HG02840 (cell line): ENCODE measurements around the gene CADM3.

Source experiments
- ATAC-seq: cut with Tn5 transposase; IDR thresholded peaks from one replicate; pipeline ENCODE4 v1.9.1; 2021; ENCODE audit warnings: mild to moderate bottlenecking, moderate library complexity, moderate number of reproducible peaks; ENCODE audit not compliant: unreplicated experiment, low FRiP score

Gene CADM3, protein sequence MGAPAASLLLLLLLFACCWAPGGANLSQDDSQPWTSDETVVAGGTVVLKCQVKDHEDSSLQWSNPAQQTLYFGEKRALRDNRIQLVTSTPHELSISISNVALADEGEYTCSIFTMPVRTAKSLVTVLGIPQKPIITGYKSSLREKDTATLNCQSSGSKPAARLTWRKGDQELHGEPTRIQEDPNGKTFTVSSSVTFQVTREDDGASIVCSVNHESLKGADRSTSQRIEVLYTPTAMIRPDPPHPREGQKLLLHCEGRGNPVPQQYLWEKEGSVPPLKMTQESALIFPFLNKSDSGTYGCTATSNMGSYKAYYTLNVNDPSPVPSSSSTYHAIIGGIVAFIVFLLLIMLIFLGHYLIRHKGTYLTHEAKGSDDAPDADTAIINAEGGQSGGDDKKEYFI

DNA sequence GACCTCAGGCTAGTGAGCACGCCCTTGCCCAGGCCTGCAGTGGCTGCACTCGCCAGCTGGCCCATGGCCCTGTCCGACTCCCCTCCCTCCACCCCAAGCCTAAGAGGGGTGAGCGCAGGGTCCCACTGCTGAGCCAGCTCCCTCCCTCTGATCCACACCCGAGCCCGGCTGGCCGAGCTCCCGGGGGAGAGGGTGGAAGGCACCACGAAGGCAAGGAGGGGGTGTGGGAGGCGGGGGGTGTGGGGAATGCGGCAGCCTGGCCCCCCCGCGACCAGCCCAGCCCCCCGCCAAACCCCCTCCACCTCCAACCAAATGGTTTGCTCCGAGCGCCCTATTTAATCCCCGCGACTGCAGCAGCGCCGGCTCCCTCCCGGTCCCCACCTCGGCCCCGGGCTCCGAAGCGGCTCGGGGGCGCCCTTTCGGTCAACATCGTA is at the start of gene CADM3:
TSS of gene CADM3 (plus strand) at position 362 of the 434 bp plus-strand sequence. CDS start 151 bp downstream, outside the sequence.
- no peak for ATAC-seq

DNA sequence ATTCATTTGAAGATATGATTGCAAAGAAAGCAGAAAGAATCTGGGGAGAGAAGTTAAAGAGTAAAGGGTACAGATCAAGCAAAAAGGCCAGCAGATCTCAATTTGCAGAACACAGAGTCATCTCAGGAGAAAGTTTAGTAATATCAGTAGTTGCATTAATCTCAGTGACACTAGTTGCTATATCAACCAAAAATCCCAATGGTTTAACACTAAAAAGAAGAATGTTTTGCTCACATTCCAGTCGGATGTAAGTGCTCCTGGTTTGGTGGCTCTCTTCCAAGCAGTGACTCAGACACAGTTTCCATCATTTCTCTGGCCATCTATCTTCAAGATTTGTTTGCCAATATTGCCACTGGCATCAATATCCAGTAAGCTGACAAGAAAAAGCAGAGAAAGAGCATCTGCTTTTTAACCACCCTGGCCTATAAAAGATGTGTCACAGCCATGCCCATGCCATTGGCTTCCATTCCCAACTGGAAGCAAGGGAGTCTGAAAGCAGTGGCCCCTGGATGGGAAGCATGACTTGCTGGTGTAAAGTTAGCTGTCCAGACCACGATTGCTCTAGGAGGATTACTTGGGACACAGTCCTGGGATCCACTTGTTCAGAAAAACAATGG is 49.3 kb upstream of the CADM3 start:
- peak; percentile 75 for ATAC-seq

DNA sequence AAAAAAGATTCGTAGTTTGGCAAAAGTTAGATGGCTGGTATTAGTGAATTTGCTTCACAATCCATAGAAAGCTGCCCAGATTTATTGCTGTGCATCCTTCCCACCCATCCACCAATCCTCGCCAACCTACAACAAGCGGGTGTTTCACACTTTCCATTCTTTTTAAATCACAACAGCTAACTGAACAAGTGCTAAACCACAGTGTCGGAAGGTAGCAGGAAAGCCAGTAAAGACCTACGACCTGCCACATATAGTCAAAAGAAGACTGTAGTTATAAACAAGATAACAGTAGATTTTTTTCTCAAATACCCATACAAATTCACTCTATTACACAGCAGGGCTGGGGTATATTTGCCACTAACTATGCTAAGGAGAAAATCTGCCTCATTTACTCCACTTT is 47.8 kb upstream of the CADM3 start:
- ATAC-seq = no peak

DNA sequence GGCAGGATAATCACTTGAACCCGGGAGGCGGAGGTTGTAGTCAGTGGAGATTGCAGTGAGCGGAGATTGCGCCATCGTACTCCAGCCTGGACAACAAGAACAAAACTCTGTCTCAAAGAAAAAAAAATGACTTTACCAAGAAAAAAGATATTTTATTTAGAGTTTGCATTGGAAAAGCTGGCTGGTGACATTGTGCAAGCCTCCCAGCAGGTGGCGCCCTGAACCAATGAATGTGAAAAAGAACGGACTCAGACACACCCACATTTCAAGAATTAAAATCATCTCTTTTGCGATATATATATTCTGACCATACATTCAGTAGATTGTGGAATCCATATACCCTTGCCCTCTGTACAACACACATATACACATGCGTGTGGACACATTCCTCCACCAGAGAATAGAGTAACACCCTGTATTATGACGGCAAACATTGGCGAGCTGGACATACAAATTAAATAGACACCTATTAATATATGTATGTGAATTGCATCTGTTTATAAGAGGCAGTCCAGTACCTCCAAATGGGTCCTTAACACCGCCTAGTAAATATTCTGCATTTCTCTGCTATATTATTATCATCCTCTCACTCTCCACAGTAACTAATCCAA is 39.0 kb upstream of the CADM3 start:
- no peak for ATAC-seq

DNA sequence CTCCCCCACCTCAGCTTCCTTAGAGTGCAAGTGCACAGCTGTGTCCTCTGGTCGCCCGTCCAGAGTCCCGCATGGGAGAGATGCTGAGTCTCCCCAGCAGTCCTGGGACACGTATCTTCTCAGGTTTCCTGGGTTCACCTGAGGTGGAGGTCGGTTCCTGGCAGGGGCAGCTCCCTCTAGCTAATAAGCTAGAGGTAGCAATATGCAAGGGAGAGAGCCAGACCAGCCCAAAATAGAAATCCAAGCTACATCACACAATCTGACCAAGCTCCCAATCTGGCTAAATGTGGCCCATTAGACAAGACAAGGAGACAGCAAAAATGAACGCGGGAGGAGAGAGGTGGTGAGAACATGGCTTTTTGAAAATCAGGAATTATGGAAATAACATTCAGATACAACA is 30.9 kb upstream of the CADM3 start:
- ATAC-seq = no peak

DNA sequence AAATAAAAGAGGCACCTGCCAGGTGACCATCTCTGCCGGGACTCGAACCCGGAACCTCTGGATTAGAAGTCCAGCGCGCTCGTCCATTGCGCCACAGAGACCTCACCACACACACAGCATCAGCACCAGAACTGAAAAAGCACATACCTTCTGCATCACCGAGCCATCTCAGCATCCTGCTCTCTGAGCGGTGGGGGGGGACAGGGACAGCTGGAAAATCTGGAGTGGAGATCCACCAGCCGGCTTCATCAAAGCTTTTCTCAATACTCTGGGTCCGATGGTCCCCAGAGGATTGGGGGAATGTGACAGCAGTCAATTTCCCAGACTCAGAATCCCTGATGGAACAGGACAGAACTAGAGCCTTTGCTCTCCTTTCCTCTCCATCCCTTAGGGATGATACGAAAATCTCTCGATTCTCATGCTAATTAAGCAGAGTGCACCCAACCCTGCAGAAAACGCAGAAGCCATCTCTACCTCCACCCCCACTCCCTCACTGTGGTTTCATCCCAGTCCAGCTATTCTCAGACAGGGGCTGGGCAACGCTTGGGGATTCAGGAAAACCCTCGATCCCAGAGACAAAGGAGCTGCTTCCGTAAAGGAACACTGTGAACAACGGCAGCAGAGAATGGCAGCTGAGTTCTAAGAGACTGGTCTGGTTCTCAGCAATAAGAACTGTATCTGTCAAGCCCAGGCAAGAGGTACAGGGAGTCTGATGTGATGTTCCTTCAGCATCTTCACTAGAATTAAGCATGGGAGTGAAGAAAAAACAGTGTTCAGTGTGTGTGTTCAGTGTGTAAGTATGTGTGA is 29.6 kb upstream of the CADM3 start:
- ATAC-seq = no peak

DNA sequence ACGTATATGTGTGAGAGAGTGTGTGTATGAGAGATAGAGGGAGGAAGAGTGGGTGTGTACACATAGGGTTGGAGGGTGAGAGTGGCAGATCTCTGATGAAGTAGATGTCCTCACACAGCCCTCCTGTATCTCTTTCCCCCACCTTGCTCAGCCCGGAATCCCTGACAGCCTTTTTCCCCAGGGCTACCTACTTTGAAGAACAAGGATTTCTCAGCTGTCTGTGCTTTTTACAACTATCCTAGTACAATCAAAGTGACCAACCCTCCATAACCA is 29.1 kb upstream of the CADM3 start:
- no peak for ATAC-seq

DNA sequence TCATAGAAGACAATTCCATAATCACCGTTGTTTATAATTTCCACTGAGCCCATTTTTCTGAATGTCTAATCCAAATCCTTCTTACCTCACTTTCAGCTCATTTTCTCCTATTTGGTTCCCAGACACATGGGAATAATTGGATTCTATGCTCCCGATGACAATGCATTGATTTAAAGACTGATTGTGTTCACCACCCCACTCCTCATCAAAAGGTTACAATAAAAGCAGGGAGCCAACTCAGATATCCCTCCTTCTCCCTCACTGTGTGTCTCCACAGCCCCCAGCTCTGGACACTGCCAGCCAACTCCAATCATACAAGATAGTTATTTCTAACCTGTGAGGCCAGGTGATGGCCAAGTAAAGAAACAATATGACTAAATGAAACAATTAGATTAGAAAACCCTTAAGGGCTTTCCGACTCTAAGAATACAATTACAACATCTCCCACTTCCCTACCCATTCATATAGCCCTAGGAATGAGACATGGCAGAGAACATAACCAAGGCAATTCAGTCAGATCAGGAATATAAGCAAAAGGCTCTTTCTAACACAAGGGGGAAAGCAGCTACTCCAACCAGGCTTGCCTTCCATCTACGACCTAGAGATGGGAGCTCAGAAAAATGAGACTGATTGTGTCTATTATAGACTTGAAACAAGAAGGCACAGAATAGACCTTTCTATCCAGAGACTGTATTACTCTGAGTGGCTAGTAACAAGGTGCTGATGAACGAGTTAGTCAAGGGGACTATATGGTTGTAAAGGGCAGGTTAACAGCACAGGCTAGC is 28.5 kb upstream of the CADM3 start:
- no peak for ATAC-seq

DNA sequence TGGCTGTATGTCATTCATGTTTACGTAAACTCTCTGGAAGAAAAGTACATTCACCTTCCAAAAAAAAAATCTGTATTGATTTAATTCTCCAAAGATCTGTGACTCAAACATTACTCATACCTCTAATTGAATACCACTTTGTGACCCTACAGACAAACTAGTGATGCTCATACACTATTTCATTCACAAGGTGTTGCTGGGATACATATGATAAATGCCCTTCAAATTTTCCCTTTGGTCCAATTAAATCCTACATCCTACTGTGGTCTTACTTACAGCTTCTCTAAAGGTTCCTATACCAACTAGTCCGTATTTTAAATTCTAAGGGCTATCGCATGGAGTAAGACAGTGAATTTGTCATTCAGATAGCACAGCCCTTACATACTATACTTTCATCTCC is 26.8 kb upstream of the CADM3 start:
- ATAC-seq = no peak

DNA sequence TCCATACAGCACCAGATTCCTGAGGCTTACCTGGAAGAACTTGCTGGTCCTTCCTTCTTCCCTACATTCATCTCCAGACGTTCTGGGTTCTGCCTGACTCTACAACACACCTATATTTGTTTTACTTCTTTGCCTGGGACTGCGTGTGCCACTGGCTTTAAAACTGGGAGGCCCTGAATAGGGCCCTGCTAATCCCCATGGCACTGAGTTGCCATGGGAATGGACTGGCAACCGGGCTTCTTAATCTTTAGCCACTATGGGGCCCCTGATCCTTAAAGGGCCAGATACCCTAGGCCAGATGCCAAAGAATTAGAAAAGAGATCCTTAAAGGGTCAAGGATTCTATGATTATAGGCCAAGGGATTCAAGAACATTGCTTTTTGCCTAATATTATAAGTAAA is 24.4 kb upstream of the CADM3 start:
- ATAC-seq = no peak

DNA sequence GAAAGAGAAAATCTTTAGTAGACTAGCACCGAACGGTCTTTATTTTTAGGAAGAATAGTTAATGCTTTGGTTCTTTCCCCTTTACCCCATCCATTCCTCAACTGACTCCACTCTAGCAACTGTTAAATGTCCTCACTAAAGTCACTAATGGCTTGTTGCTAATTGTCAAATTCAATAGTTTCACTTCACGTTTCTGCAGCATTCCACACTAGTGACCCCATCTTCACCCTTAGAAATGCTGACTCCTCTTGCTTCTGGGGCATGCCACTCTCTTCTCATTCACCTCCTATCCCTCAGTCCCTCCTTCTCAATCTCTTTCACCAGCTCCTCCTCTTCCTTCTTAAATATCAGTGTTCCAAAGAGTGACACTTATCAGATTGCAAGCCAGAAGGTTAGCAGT is 19.4 kb upstream of the CADM3 start:
- ATAC-seq = no peak

DNA sequence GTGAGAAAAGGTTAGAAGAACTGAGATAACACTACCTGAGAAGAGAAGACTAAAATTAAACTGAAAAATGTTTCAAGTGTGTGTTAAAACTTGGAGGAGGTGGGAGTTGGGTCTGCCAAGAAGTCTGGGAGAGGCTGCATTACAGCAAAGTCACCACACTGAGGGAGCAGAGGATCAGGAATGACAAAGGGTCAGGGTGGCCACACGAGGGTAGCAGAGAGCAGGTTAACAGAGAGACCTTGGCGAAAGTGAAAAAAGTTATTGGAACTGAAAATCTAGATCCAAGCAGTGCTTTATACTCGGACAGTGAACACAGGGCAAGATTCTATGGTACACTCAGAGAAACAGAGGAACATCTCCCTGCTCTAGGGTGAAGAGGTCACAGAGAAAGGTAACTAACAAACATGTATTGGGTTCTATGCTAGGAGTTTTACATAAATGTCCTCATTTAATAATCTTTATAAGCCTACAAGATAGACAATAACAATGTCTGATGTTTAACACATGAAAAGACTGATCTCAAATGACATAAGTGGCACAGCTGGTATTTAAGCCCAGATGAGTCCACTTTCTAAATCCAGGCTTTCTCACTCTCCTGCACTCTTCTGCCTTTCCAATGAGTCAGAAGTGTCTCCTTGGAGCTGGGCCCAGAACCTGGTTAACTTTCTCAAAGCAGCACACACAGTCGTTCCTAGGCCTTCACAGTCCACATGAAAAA is 10.3 kb upstream of the CADM3 start:
- peak; percentile 93 for ATAC-seq

DNA sequence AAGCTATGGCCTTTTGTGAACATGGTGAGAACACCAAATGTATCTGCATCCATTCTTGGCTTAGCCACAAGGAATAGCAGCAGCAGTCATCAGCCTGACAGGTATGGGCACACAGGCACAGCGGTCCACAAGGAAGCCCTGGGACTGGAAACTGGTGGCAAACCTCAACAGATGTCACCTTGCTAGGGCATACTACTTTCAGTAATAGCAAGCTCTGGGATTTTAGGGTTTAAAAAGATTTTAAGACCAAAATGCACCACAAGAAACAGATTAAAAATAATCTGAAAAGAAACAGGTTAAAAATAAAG is 9.7 kb upstream of the CADM3 start:
- ATAC-seq = no peak

DNA sequence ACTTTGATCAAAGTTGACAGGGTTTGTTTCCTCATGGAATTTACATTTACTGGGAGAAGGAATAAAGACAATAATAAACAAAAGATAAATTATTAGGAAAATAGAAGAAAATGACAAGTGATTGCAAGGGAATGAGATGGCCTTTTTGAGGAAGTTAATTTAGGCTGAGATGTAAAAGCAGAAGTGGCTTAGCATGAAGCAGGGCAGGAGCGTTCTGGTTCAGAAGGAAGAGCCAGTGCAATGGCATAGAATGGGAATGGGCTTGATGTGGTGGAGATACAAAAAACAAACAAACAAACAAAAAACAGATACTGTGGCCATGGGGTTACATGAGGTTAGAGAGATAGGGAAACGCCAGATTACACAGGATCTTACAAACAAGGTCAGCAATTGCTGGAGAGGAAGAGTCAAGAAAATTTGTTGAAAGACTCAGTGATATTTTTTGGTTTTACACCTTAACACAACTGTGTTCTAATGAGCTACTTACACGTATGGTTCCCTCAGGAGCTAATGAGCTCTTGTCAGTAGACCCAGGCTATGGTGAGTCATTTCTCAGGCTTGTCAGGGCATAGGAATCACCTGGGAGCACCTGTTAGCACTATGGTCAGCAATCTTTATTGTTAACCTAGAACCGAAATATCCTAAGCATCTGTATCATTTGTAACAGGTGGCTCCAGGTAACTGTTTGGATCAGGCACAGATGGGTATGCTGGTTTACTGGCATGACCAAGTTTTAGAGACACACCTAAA is 8.7 kb upstream of the CADM3 start:
- no peak for ATAC-seq

DNA sequence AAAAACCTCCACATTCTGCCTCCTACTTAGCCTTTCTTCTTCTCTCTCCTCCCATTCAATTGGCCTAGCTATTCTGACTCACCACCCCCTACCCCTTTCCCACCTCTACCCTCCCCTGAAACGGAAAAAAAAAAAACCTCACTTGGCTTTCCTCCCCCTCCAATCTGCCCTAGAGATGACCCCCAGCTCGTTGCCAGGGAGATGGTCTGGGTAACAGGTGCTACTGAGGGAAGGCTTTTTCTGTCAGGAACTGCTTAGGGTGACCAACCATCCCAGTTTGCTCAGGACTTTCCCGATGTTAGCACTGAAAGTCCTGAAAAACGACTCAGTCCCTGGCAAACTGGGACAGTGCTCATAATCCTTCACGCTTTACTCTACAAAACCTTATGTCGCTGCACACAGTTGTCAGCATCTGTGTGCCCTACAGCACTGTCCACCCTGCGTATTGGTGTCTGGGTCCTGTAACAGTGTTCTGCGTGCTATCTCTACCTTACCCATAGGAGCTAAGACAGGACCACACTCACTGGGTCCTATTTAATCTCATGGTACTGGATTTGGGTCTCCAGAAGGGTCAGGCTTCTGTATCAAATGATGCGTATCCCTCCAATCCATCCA is 7.7 kb upstream of the CADM3 start:
- ATAC-seq = no peak

DNA sequence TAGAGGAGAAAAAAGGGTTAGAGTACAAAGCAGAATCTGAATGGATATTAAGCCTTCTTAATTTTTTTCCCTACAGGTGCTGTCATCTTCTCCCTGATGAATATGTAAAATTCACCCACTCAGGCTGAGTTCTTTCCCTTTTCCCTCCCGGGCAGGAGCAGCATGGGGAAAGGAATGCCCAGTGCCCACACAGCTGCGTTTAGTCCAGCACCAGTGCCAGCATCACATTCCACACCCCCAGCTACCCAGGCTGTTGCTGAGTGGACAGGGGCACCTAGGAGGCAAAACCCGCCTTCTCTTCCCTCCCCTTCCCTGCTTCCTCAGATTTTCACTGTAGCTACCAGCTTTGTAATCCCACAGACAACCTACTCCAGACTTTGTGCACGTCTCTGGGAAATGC is 3.4 kb upstream of the CADM3 start:
- no peak for ATAC-seq

DNA sequence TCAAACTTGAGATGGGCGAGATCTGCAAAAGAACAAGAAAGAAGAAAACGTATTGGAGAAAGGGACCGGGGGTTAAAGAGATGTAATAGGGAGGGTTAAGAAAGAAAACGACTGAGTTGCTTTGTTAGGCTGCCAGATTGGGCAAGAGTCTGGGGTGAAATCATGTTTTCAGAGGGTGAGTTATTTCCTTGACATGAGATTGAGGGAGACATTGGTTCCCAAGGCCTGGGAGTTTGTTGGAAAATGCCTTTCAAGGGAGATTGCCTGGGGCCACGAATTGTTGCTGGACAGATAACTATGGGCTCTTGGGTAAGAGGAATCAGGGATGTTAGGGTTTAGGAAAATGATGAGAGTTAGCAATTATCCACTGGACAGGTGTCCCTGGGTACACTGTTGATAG is 776 bp upstream of the CADM3 start:
- ATAC-seq = no peak

DNA sequence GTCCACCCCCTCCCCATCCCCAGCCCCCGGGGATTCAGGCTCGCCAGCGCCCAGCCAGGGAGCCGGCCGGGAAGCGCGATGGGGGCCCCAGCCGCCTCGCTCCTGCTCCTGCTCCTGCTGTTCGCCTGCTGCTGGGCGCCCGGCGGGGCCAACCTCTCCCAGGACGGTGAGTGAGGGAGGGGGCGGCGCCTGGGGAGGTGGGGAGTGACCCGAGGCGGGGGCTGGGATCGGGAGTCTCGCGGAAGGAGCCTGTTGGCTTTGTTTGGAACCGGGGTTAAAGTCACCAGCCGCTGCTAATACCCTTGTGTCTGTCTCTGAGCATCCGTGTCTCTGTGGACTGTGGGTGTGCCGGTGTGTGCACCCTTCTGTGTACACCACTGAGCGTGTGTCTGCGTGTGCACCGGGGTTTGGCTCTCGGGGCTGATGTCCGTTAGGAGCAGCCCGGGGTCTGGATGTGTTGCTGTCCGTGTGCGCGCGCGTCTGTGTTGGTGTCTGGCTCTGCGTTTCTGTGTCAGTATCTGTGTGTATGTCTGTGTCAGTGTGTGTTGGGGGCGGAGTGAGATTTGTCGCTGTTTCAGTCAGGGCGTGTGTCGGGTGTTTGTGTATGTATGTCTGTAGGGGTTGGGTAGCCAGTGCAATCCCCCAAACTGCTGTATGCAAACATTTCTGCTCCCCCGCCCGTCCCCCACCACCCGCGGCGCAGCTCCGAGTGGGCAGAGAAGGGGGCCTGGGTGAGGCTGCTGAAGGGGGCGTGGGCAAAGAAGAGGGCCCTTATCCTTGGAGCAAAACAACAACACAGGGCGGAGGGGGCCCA is 480 bp downstream of the CADM3 start:
- no peak for ATAC-seq
